Fibroblast of lung (primary cell): ENCODE results near the gene YARS2.

Source experiments
- CTCF ChIP-seq, 2 donors: IDR thresholded peaks in 1 of 2; conservative IDR thresholded peaks in 1 of 2; 1 replicate in 1 of 2; 2 replicates in 1 of 2; pipeline ENCODE4 v1.5.1; 2011 to 2012; ENCODE audit warnings: low read length in 2 of 2, control low read depth in 1 of 2, inconsistent platforms in 1 of 2, low read depth in 1 of 2, mild to moderate bottlenecking in 1 of 2
- EZH2 ChIP-seq: IDR thresholded peaks from 2 replicates; pipeline ENCODE4 v1.5.1; 2012; ENCODE audit warnings: low read length, control low read depth, mild to moderate bottlenecking; ENCODE audit errors: missing control alignments

GRCh38 chr12:32756476-32757066, 874 bp upstream of the YARS2 start:
- TF ChIP-seq CTCF (conservative IDR thresholded peaks at IDR 0.05 in 1 of 2, IDR thresholded peaks at IDR 0.05 in 1 of 2; ENCODE audit: low read depth in 1 of 2, low read length in 2 of 2) (no peak), EZH2 (no peak)
